ENCODE data around the gene NTN1.
"Not testable (repeated sequence)": the region's sequence is repeated elsewhere in the genome, so short reads cannot be mapped to it uniquely, and the experiment has no call there.

The NTN1 gene

GRCh38 chr17:9071016-9071415, 49.7 kb downstream of the NTN1 start:
- in situ Hi-C loops (cut with MboI; ENCODE audit: low pct_unique_long_range_greater_than_20kb, low sequenced_read_pairs) = no loop called here
- DNase-seq = no peak

- in situ Hi-C loops (cut with MboI; ENCODE audit: low pct_unique_long_range_greater_than_20kb, low sequenced_read_pairs) = no loop called here
- no peak for DNase-seq
These were observed 50.6 kb downstream of the NTN1 start for GRCh38 chr17:9071811-9072498.

- no peak for DNase-seq
- in situ Hi-C loops (cut with MboI; ENCODE audit: low pct_unique_long_range_greater_than_20kb, low sequenced_read_pairs) = no loop called here
These were observed 51.5 kb downstream of the NTN1 start for GRCh38 chr17:9072696-9073339.

- in situ Hi-C loops (cut with MboI; ENCODE audit: low pct_unique_long_range_greater_than_20kb, low sequenced_read_pairs) = no loop called here
- no peak for DNase-seq
These were observed 52.8 kb downstream of the NTN1 start for GRCh38 chr17:9074131-9074530.

- in situ Hi-C loops (cut with MboI; ENCODE audit: low pct_unique_long_range_greater_than_20kb, low sequenced_read_pairs) = no loop called here
- no peak for DNase-seq
These were observed 58.3 kb downstream of the NTN1 start for GRCh38 chr17:9079461-9080103.

GRCh38 chr17:9080296-9080914, 59.1 kb downstream of the NTN1 start:
- in situ Hi-C loops (cut with MboI; ENCODE audit: low pct_unique_long_range_greater_than_20kb, low sequenced_read_pairs) = no loop called here
- DNase-seq = no peak

- in situ Hi-C loops (cut with MboI; ENCODE audit: low pct_unique_long_range_greater_than_20kb, low sequenced_read_pairs) = no loop called here
- DNase-seq = no peak
These were observed 59.7 kb downstream of the NTN1 start for GRCh38 chr17:9080983-9081382.

GRCh38 chr17:9086577-9086976, 65.3 kb downstream of the NTN1 start:
- DNase-seq = no peak
- in situ Hi-C loops (cut with MboI; ENCODE audit: low pct_unique_long_range_greater_than_20kb, low sequenced_read_pairs) = no loop called here

GRCh38 chr17:9087921-9088320, 66.6 kb downstream of the NTN1 start:
- DNase-seq = no peak
- in situ Hi-C loops (cut with MboI; ENCODE audit: low pct_unique_long_range_greater_than_20kb, low sequenced_read_pairs) = no loop called here

GRCh38 chr17:9090641-9091096, 69.4 kb downstream of the NTN1 start:
- DNase-seq = no peak
- in situ Hi-C loops (cut with MboI; ENCODE audit: low pct_unique_long_range_greater_than_20kb, low sequenced_read_pairs) = no loop called here

- DNase-seq = no peak
These were observed 72.9 kb downstream of the NTN1 start for GRCh38 chr17:9094193-9094592.

GRCh38 chr17:9095390-9095789, 74.1 kb downstream of the NTN1 start:
- in situ Hi-C loops (cut with MboI; ENCODE audit: low pct_unique_long_range_greater_than_20kb, low sequenced_read_pairs) = no loop called here

More at GRCh38 chr17:9094193-9094592, 72.9 kb downstream of the NTN1 start:
- in situ Hi-C loops (cut with MboI; ENCODE audit: low pct_unique_long_range_greater_than_20kb, low sequenced_read_pairs) = no loop called here

GRCh38 chr17:9098242-9098825, 77.0 kb downstream of the NTN1 start:
- in situ Hi-C loops (cut with MboI; ENCODE audit: low pct_unique_long_range_greater_than_20kb, low sequenced_read_pairs) = no loop called here
- DNase-seq = no peak

More at GRCh38 chr17:9095390-9095789, 74.1 kb downstream of the NTN1 start:
- no peak for DNase-seq

GRCh38 chr17:9101356-9101755, 80.0 kb downstream of the NTN1 start:
- in situ Hi-C loops (cut with MboI; ENCODE audit: low pct_unique_long_range_greater_than_20kb, low sequenced_read_pairs) = no loop called here
- no peak for DNase-seq

- DNase-seq; in situ Hi-C loops (cut with MboI; ENCODE audit: low pct_unique_long_range_greater_than_20kb, low sequenced_read_pairs): not testable (repeated sequence)
These were observed 81.9 kb downstream of the NTN1 start for GRCh38 chr17:9103193-9103592.

GRCh38 chr17:9104370-9105041, 83.2 kb downstream of the NTN1 start:
- DNase-seq = no peak
- in situ Hi-C loops (cut with MboI; ENCODE audit: low pct_unique_long_range_greater_than_20kb, low sequenced_read_pairs) = no loop called here

- in situ Hi-C loops (cut with MboI; ENCODE audit: low pct_unique_long_range_greater_than_20kb, low sequenced_read_pairs) = no loop called here
- no peak for DNase-seq
These were observed 84.0 kb downstream of the NTN1 start for GRCh38 chr17:9105068-9105868.

- in situ Hi-C loops (cut with MboI; ENCODE audit: low pct_unique_long_range_greater_than_20kb, low sequenced_read_pairs) = not testable (repeated sequence)
These were observed 85.0 kb downstream of the NTN1 start for GRCh38 chr17:9106278-9106677.

More at GRCh38 chr17:9106278-9106677, 85.0 kb downstream of the NTN1 start:
- DNase-seq = not testable (repeated sequence)

All from KBM-7 (cell line).